Skeletal muscle tissue (tissue), 4 donors: ENCODE measurements around the gene ABHD2. TPM values are rescaled to one million over a fixed set of nuclear protein-coding genes. Genes with fewer than 3 reads are reported as not detected.

Experiments
- H3K27ac ChIP-seq: one replicate; pipeline ENCODE4 v1.7.0; 2013; ENCODE audit warnings: mild to moderate bottlenecking, low read depth, low read length, inconsistent platforms
- H3K27me3 ChIP-seq, 3 donors: one replicate each; pipeline ENCODE4 v1.7.0; 2013; ENCODE audit warnings: low read length in 3 of 3; ENCODE audit not compliant: control insufficient read depth in 3 of 3, insufficient read depth in 3 of 3
- H3K36me3 ChIP-seq, 3 donors: one replicate each; pipeline ENCODE4 v1.7.0; 2013; ENCODE audit warnings: low read length in 3 of 3; ENCODE audit not compliant: control insufficient read depth in 3 of 3, insufficient read depth in 3 of 3
- H3K4me1 ChIP-seq, 3 donors: one replicate each; pipeline ENCODE4 v1.7.0; 2013; ENCODE audit warnings: low read length in 3 of 3, mild to moderate bottlenecking in 3 of 3; ENCODE audit not compliant: control insufficient read depth in 3 of 3, insufficient read depth in 3 of 3
- H3K4me3 ChIP-seq, 3 donors: one replicate each; pipeline ENCODE4 v1.7.0; 2013; ENCODE audit warnings: low read length in 3 of 3
- H3K9ac ChIP-seq, 3 donors: one replicate each; pipeline ENCODE4 v1.7.0; 2013; ENCODE audit warnings: low read length in 3 of 3, mild to moderate bottlenecking in 3 of 3, moderate library complexity in 2 of 3, low read depth in 1 of 3
- H3K9me3 ChIP-seq, 3 donors: one replicate each; pipeline ENCODE4 v1.7.0; 2013; ENCODE audit warnings: low read length in 3 of 3; ENCODE audit not compliant: control insufficient read depth in 3 of 3
- total RNA-seq: library from RNA; depleted of rRNA; stranded (reverse); fragments of >200 nt; gene quantifications from one replicate; pipeline ENCODE4 v1.2.3, GENCODE V29; 2014
- donor health status: Osteomylitis.

The ABHD2 gene
- total RNA-seq, 1 donor from 2014 or later: 23.0 TPM

DNA sequence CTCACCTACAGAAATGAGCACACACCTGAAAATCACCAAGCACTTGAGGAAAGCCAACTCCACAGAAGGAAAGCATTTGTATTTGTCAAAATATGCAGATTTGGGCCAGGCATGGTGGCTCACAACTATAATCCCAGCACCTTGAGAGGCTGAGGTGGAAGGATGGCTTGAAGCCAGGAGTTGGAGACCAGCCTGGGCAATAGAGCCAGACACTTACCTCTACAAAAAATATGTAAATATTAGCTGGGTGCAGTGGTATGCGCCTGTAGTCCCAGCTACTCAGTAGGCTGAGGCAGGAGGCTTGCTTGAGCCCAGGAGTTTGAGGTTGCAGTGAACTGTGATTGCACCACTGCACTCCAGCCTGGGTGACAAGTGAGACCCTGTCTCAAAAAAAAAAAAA lies 120.8 kb downstream of the ABHD2 start:
- H3K27me3 ChIP-seq: no peaks in the 10 kb centered on the region
- H3K4me1 ChIP-seq: peaks cover 0 to 4% (median 2%) of the 10 kb centered on the region in 3 donors
- H3K4me3 ChIP-seq: no peak overlapping the region
- no peak overlapping the region for H3K27ac ChIP-seq
- H3K9me3 ChIP-seq: no peaks in the 10 kb centered on the region
- no peaks in the 10 kb centered on the region for H3K36me3 ChIP-seq
- no peak overlapping the region for H3K9ac ChIP-seq

DNA sequence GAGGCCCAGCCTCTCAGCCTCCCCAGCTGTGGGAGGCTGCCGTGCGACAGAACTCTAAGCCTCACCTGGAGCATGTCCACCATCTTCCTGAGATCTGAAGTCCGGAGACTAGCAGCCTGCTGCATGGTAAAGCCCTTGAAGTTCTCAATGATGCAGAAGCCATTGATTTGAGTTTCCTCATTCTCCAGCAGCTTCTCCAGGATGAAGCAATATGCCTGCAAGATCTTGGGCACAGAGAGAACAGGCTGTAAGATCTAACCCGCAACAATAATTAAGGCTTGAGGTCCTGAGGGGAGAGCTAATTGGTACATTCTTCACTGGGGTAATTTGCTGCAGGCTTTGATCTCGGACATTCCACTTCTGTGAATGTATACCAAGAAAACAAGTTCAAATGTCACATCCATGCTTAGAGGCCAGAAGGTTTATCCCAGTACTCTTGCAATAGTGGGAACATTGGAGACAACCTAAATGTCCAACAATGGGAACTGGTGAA lies 123.5 kb downstream of the ABHD2 start:
- Histone ChIP-seq H3K27ac (no peak overlapping the region), H3K36me3 (no peaks in the 10 kb centered on the region), H3K9ac (no peak overlapping the region), H3K4me1 (peaks cover 0 to 4% (median 2%) of the 10 kb centered on the region in 3 donors), H3K4me3 (no peak overlapping the region), H3K27me3 (no peaks in the 10 kb centered on the region), H3K9me3 (no peaks in the 10 kb centered on the region)

GRCh38 chr15:89215627-89216026 lies 127.4 kb downstream of the ABHD2 start:
- Histone ChIP-seq H3K27ac (no peak overlapping the region), H3K36me3 (no peaks in the 10 kb centered on the region), H3K4me3 (no peak overlapping the region), H3K9ac (no peak overlapping the region), H3K9me3 (no peaks in the 10 kb centered on the region), H3K4me1 (peaks cover 0 to 7% (median 6%) of the 10 kb centered on the region in 3 donors), H3K27me3 (no peaks in the 10 kb centered on the region)

DNA sequence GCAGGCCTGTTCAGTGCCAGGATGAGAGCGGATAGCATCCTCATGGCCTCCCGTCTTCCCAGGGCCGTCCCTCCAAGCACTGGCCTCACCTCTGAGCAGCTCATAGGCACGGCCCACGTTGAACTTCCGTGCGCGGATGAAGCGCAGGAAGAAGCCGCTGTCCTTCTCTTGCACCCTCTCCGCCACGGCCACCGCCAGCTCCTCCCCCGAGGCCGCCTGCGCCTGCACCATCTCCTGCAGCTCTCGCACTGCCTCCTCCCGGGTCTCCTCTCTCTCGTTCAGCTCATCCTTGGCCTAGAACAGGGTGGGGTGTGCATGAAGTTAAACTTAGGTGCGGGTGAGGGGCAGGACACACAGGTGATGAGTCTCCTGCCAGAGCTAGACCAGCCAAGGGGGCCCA lies 128.8 kb downstream of the ABHD2 start:
- H3K9me3 ChIP-seq: no peaks in the 10 kb centered on the region
- no peak overlapping the region for H3K27ac ChIP-seq
- peaks cover 0 to 7% (median 6%) of the 10 kb centered on the region in 3 donors for H3K4me1 ChIP-seq
- no peak overlapping the region for H3K4me3 ChIP-seq
- H3K27me3 ChIP-seq: no peaks in the 10 kb centered on the region
- no peak overlapping the region for H3K9ac ChIP-seq
- no peaks in the 10 kb centered on the region for H3K36me3 ChIP-seq

- Histone ChIP-seq H3K27ac (no peak overlapping the region), H3K4me1 (peaks cover 0 to 7% (median 6%) of the 10 kb centered on the region in 3 donors), H3K36me3 (no peaks in the 10 kb centered on the region), H3K27me3 (no peaks in the 10 kb centered on the region), H3K4me3 (no peak overlapping the region), H3K9me3 (no peaks in the 10 kb centered on the region), H3K9ac (no peak overlapping the region)
Measured at GRCh38 chr15:89217686-89218376, 129.6 kb downstream of the ABHD2 start.

- H3K9me3 ChIP-seq: no peaks in the 10 kb centered on the region
- no peaks in the 10 kb centered on the region for H3K36me3 ChIP-seq
- no peak overlapping the region for H3K9ac ChIP-seq
- H3K4me1 ChIP-seq: peaks cover 0 to 7% (median 6%) of the 10 kb centered on the region in 3 donors
- H3K27ac ChIP-seq: no peak overlapping the region
- H3K4me3 ChIP-seq: no peak overlapping the region
- no peaks in the 10 kb centered on the region for H3K27me3 ChIP-seq
Measured at GRCh38 chr15:89218531-89218930, 130.3 kb downstream of the ABHD2 start.

DNA sequence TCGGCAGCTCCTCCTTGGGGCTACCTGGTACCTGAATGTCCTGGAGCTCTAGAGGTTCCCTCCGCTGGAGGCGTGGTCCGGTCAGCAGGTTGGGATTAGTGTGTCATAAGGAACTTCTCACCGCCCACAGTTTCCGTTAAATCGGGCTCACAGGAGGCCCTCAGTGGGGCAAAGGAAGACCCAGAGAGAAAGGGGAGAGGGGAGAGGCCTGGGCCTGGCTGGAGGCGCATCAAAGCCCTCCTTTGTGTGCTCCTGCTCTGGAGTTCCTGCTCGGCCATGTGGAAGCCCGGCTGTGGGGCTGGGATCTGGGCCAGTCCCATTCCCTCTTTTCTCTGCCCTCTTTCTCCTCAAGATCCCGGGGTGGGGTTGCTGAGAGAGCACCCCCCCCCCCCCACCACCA lies 133.3 kb downstream of the ABHD2 start, which contains the start of gene RLBP1:
RLBP1 (minus strand) TSS at position 37 of the 400 bp plus-strand sequence. CDS start 2,604 bp downstream, outside the sequence.
- H3K27me3 ChIP-seq: no peaks in the 10 kb centered on the region
- no peaks in the 10 kb centered on the region for H3K9me3 ChIP-seq
- no peaks in the 10 kb centered on the region for H3K36me3 ChIP-seq

GRCh38 chr15:89225588-89225987 lies 137.3 kb downstream of the ABHD2 start:
- Histone ChIP-seq H3K36me3 (no peaks in the 10 kb centered on the region), H3K4me1 (no peaks in the 10 kb centered on the region), H3K9me3 (no peaks in the 10 kb centered on the region), H3K9ac (no peak overlapping the region), H3K4me3 (no peak overlapping the region), H3K27me3 (peaks cover 0 to 5% (median 0%) of the 10 kb centered on the region in 3 donors), H3K27ac (no peak overlapping the region)

More for the DNA sequence above, 133.3 kb downstream of the ABHD2 start, which contains the start of gene RLBP1:
- H3K9ac ChIP-seq: no peak within 1 kb of the TSS
- no peak within 1 kb of the TSS for H3K27ac ChIP-seq
- no peak within 1 kb of the TSS for H3K4me3 ChIP-seq
- peaks cover 0 to 7% (median 6%) of the 10 kb centered on the region in 3 donors for H3K4me1 ChIP-seq

DNA sequence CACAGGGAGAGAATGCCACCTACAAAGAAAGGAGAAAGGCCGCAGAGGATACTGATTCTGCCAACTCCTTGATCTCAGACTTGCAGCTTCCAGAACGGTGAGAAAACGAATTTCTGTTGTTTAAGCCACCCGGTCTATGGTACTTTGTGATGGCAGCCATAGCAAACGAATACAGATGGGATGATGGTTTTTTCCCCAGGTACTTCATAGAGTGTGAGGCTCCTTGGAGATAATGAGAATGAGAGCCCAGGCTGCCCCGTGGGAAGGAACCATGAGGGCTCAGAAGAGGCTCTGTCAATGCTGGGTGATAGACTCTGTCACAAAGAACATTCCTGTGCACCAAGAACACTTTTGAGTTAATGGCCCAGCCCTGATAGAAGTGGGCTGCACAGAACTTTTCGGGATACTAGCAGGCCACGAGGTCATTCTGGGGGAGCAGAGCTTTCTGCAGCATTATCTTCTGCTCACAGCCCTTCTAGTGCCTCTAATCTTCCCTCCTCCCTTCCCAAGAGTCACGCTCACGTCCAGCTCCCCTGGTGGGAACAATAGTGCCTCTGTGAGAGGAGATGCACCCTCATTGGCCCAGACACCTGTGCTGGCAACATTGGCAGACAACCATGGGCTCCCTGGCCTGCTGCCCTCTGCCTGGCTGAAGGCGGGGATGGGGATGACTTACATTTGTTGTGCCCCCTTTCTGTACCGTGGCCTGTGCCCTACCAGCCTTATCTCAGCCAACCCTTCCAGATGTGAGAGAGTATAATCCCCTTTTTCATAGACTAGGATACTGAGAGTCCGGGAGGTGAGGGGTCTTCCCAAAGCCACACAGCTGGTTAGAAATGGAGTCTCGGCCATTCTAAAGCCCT lies 138.3 kb downstream of the ABHD2 start:
- Histone ChIP-seq H3K4me3 (no peak overlapping the region), H3K9me3 (no peaks in the 10 kb centered on the region), H3K27ac (no peak overlapping the region), H3K36me3 (no peaks in the 10 kb centered on the region), H3K9ac (no peak overlapping the region), H3K27me3 (peaks cover 0 to 5% (median 0%) of the 10 kb centered on the region in 3 donors), H3K4me1 (no peaks in the 10 kb centered on the region)

- no peaks in the 10 kb centered on the region for H3K9me3 ChIP-seq
- H3K4me1 ChIP-seq: no peaks in the 10 kb centered on the region
- H3K27ac ChIP-seq: no peak overlapping the region
- no peak overlapping the region for H3K9ac ChIP-seq
- no peaks in the 10 kb centered on the region for H3K36me3 ChIP-seq
- H3K27me3 ChIP-seq: peaks cover 0 to 5% (median 0%) of the 10 kb centered on the region in 3 donors
- H3K4me3 ChIP-seq: no peak overlapping the region
Measured at GRCh38 chr15:89227425-89227824, 139.2 kb downstream of the ABHD2 start.
